ENCODE measurements around the gene ATP10B.

The ATP10B gene

DNA sequence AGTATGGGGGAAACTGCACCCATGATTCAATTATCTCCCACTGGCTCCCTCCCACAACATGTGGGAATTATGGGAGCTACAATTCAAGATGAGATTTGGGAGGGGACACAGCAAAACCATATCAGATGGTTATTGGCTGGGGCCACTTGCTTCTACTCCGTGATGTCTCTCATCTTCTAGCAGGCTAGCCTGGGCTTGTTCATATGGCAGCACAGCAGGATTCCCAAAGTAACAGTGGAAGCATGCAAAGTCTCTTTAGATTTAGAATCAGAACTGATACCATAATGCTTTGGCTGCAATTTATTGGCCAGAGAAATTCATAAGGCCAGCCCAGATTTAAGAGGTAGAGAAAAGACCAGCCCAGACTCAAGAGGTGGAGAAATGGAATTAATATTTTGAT is 304.1 kb downstream of the ATP10B start:
- ChIA-PET POLR2A (no interaction called here), CTCF (no interaction called here)
- H3K36me3 ChIP-seq (ENCODE audit: control insufficient read depth in 2 of 2, insufficient read depth in 1 of 2, low read length in 2 of 2) = no peaks in the 10 kb centered on the region
- TF ChIP-seq ZNF366 (tag by site-specific recombination; conservative IDR thresholded peaks at IDR 0.05) (no peak), OSR2 (tag by site-specific recombination; IDR thresholded peaks at IDR 0.05) (no peak), ZNF19 (tag by site-specific recombination; IDR thresholded peaks at IDR 0.05; ENCODE audit: low read depth) (no peak), ZBTB8A (tag by site-specific recombination; IDR thresholded peaks at IDR 0.05) (no peak), ZNF473 (tag by site-specific recombination; IDR thresholded peaks at IDR 0.05) (no peak), ZNF311 (tag by site-specific recombination; IDR thresholded peaks at IDR 0.05; ENCODE audit: borderline replicate concordance) (no peak), ZNF48 (tag by site-specific recombination; IDR thresholded peaks at IDR 0.05) (no peak), ZNF114 (tag by site-specific recombination; IDR thresholded peaks at IDR 0.05) (no peak), ZNF585B (tag by site-specific recombination; IDR thresholded peaks at IDR 0.05) (no peak), ZNF132 (tag by site-specific recombination; IDR thresholded peaks at IDR 0.05; ENCODE audit: borderline replicate concordance) (no peak), ZNF24 (tag by site-specific recombination; IDR thresholded peaks at IDR 0.05) (no peak), ZNF530 (tag by site-specific recombination; IDR thresholded peaks at IDR 0.05; ENCODE audit: low read depth) (no peak), KLF9 (tag by site-specific recombination; IDR thresholded peaks at IDR 0.05; ENCODE audit: low read depth) (no peak), SP2 (tag by site-specific recombination; IDR thresholded peaks at IDR 0.05) (no peak)
- TF ChIP-seq, protein P1, sequence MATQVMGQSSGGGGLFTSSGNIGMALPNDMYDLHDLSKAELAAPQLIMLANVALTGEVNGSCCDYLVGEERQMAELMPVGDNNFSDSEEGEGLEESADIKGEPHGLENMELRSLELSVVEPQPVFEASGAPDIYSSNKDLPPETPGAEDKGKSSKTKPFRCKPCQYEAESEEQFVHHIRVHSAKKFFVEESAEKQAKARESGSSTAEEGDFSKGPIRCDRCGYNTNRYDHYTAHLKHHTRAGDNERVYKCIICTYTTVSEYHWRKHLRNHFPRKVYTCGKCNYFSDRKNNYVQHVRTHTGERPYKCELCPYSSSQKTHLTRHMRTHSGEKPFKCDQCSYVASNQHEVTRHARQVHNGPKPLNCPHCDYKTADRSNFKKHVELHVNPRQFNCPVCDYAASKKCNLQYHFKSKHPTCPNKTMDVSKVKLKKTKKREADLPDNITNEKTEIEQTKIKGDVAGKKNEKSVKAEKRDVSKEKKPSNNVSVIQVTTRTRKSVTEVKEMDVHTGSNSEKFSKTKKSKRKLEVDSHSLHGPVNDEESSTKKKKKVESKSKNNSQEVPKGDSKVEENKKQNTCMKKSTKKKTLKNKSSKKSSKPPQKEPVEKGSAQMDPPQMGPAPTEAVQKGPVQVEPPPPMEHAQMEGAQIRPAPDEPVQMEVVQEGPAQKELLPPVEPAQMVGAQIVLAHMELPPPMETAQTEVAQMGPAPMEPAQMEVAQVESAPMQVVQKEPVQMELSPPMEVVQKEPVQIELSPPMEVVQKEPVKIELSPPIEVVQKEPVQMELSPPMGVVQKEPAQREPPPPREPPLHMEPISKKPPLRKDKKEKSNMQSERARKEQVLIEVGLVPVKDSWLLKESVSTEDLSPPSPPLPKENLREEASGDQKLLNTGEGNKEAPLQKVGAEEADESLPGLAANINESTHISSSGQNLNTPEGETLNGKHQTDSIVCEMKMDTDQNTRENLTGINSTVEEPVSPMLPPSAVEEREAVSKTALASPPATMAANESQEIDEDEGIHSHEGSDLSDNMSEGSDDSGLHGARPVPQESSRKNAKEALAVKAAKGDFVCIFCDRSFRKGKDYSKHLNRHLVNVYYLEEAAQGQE (tag by site-specific recombination; IDR thresholded peaks at IDR 0.05) = no peak
- TF ChIP-seq, protein P2, sequence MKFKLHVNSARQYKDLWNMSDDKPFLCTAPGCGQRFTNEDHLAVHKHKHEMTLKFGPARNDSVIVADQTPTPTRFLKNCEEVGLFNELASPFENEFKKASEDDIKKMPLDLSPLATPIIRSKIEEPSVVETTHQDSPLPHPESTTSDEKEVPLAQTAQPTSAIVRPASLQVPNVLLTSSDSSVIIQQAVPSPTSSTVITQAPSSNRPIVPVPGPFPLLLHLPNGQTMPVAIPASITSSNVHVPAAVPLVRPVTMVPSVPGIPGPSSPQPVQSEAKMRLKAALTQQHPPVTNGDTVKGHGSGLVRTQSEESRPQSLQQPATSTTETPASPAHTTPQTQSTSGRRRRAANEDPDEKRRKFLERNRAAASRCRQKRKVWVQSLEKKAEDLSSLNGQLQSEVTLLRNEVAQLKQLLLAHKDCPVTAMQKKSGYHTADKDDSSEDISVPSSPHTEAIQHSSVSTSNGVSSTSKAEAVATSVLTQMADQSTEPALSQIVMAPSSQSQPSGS (tag by site-specific recombination; IDR thresholded peaks at IDR 0.05; ENCODE audit: low read depth) = no peak
- H3K4me3 ChIP-seq (ENCODE audit: low read depth, low read length) = no peak overlapping the region
- H3K27ac ChIP-seq (ENCODE audit: extremely low read depth, low read depth, low read length) = no peak overlapping the region
- no peaks in the 10 kb centered on the region for H3K9me3 ChIP-seq (ENCODE audit: control insufficient read depth, insufficient read depth, low read depth, low read length)
- H3K4me1 ChIP-seq (ENCODE audit: control insufficient read depth, insufficient read depth, low read length) = no peaks in the 10 kb centered on the region

DNA sequence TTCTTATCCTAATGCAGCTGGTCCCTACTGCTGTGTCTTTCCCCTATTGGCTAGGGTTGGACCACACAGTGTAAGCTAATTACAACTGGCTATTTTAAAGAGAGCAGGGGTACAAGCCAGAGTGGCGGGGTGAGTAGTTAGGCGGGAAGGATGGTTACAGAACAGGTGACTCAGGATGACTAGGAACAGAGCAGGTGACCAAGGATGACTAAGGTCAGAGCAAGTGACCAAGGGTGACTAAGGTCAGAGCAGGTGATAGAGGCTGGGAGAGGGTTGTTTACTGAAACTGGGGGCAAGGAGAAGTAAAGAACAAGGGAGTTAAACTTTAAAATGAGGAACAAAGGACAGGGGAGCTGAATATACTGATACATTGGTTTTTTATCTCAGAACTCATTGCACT is 304.9 kb downstream of the ATP10B start:
- POLR2A ChIA-PET = no interaction called here
- no peaks in the 10 kb centered on the region for H3K9me3 ChIP-seq (ENCODE audit: control insufficient read depth, insufficient read depth, low read depth, low read length)
- CTCF ChIA-PET = no interaction called here
- TF ChIP-seq ZNF341 (tag by site-specific recombination; IDR thresholded peaks at IDR 0.05; ENCODE audit: low read depth) (no peak), ZNF544 (tag by site-specific recombination; IDR thresholded peaks at IDR 0.05) (no peak), ZBTB1 (tag by site-specific recombination; IDR thresholded peaks at IDR 0.05) (no peak), BCL11B (tag by site-specific recombination; IDR thresholded peaks at IDR 0.05; ENCODE audit: low read depth) (no peak), ZNF560 (tag by site-specific recombination; IDR thresholded peaks at IDR 0.05; ENCODE audit: borderline replicate concordance) (no peak), ZNF571 (tag by site-specific recombination; IDR thresholded peaks at IDR 0.05) (no peak), ZNF157 (tag by site-specific recombination; IDR thresholded peaks at IDR 0.05) (no peak), ZNF10 (tag by site-specific recombination; IDR thresholded peaks at IDR 0.05) (no peak), ZIC2 (tag by site-specific recombination; IDR thresholded peaks at IDR 0.05) (no peak), ZFP41 (tag by site-specific recombination; IDR thresholded peaks at IDR 0.05; ENCODE audit: borderline replicate concordance) (no peak), ZNF426 (tag by site-specific recombination; IDR thresholded peaks at IDR 0.05) (no peak), GLIS2 (tag by site-specific recombination; IDR thresholded peaks at IDR 0.05) (no peak)
- TF ChIP-seq, protein P3, sequence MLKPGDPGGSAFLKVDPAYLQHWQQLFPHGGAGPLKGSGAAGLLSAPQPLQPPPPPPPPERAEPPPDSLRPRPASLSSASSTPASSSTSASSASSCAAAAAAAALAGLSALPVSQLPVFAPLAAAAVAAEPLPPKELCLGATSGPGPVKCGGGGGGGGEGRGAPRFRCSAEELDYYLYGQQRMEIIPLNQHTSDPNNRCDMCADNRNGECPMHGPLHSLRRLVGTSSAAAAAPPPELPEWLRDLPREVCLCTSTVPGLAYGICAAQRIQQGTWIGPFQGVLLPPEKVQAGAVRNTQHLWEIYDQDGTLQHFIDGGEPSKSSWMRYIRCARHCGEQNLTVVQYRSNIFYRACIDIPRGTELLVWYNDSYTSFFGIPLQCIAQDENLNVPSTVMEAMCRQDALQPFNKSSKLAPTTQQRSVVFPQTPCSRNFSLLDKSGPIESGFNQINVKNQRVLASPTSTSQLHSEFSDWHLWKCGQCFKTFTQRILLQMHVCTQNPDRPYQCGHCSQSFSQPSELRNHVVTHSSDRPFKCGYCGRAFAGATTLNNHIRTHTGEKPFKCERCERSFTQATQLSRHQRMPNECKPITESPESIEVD (tag by site-specific recombination; IDR thresholded peaks at IDR 0.05) = no peak
- no peak overlapping the region for H3K27ac ChIP-seq (ENCODE audit: extremely low read depth, low read depth, low read length)
- H3K4me3 ChIP-seq (ENCODE audit: low read depth, low read length) = no peak overlapping the region
- no peaks in the 10 kb centered on the region for H3K36me3 ChIP-seq (ENCODE audit: control insufficient read depth in 2 of 2, insufficient read depth in 1 of 2, low read length in 2 of 2)
- H3K4me1 ChIP-seq (ENCODE audit: control insufficient read depth, insufficient read depth, low read length) = no peaks in the 10 kb centered on the region

All from HEK293 (cell line).